ENCODE measurements around the gene CAPS. TPM values are rescaled to one million over a fixed set of nuclear protein-coding genes. Genes with fewer than 3 reads are reported as not detected.

Gene CAPS
- total RNA-seq, 1 donor from 2014 or later, result 9.3 TPM

DNA sequence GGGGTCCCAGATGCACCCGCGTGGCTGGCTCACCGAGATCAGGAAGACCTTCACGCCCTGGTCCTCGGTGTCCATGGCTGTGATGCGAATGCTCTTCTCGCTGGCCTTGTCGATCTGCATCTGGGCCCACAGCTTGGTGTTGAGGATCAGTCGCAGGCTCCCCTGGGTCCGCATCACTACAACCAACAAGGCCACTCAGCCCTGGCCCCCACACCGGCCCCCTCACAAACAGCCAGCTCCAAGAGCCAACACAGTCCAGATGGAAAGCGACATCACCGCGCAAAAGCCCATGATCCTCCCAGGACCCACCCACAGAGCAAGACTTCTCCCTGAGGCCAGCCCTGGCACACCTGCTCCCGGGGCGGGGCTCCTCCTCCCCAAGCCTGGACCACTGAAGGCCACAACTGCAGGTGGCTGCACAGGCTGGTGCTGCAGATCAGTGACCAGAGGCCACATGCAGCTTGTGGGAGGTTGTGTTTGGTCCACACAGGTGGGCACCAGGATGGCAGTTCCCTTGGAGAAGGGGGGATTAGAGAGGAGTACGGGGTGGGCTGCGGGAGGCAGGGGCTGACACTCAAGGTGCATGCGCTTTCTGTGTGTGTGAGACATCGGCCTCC is 4.5 kb downstream of the CAPS start:
- no peak for TF ChIP-seq CTCF (IDR thresholded peaks at IDR 0.05; ENCODE audit: unreplicated experiment)
- Mint-ChIP-seq H3K27me3 (ENCODE audit: unreplicated experiment) (peaks cover 9% of the 10 kb centered on the region), H3K9me3 (ENCODE audit: unreplicated experiment) (no peaks in the 10 kb centered on the region), H3K4me1 (ENCODE audit: unreplicated experiment) (no peaks in the 10 kb centered on the region), H3K4me3 (ENCODE audit: unreplicated experiment) (no peak overlapping the region), H3K36me3 (ENCODE audit: low read depth, unreplicated experiment) (peaks cover 16% of the 10 kb centered on the region), H3K27ac (ENCODE audit: unreplicated experiment) (no peak overlapping the region)
- no peak for DNase-seq (ENCODE audit: low spot score)

GRCh38 chr19:5921516-5922160 is 7.6 kb downstream of the CAPS start:
- no peaks in the 10 kb centered on the region for H3K4me1 Mint-ChIP-seq (ENCODE audit: unreplicated experiment)
- no peak overlapping the region for H3K4me3 Mint-ChIP-seq (ENCODE audit: unreplicated experiment)
- no peak overlapping the region for H3K27ac Mint-ChIP-seq (ENCODE audit: unreplicated experiment)
- no peaks in the 10 kb centered on the region for H3K9me3 Mint-ChIP-seq (ENCODE audit: unreplicated experiment)
- peaks cover 37% of the 10 kb centered on the region for H3K36me3 Mint-ChIP-seq (ENCODE audit: low read depth, unreplicated experiment)
- no peak for DNase-seq (ENCODE audit: low spot score)
- no peak for TF ChIP-seq CTCF (IDR thresholded peaks at IDR 0.05; ENCODE audit: unreplicated experiment)
- H3K27me3 Mint-ChIP-seq (ENCODE audit: unreplicated experiment), result peaks cover 9% of the 10 kb centered on the region

- peaks cover 35% of the 10 kb centered on the region for H3K36me3 Mint-ChIP-seq (ENCODE audit: low read depth, unreplicated experiment)
- peaks cover 7% of the 10 kb centered on the region for H3K27me3 Mint-ChIP-seq (ENCODE audit: unreplicated experiment)
- H3K4me1 Mint-ChIP-seq (ENCODE audit: unreplicated experiment), result no peaks in the 10 kb centered on the region
Measured at GRCh38 chr19:5922161-5922545, 8.1 kb downstream of the CAPS start.

GRCh38 chr19:5923356-5923755 is 9.3 kb downstream of the CAPS start:
- H3K4me1 Mint-ChIP-seq (ENCODE audit: unreplicated experiment), result no peaks in the 10 kb centered on the region
- H3K36me3 Mint-ChIP-seq (ENCODE audit: low read depth, unreplicated experiment), result peaks cover 42% of the 10 kb centered on the region
- H3K4me3 Mint-ChIP-seq (ENCODE audit: unreplicated experiment), result no peak overlapping the region
- peaks cover 7% of the 10 kb centered on the region for H3K27me3 Mint-ChIP-seq (ENCODE audit: unreplicated experiment)
- no peak for DNase-seq (ENCODE audit: low spot score)
- no peak for TF ChIP-seq CTCF (IDR thresholded peaks at IDR 0.05; ENCODE audit: unreplicated experiment)
- H3K27ac Mint-ChIP-seq (ENCODE audit: unreplicated experiment), result no peak overlapping the region
- H3K9me3 Mint-ChIP-seq (ENCODE audit: unreplicated experiment), result no peaks in the 10 kb centered on the region

More at GRCh38 chr19:5922161-5922545, 8.1 kb downstream of the CAPS start:
- DNase-seq (ENCODE audit: low spot score), result no peak
- Mint-ChIP-seq H3K27ac (ENCODE audit: unreplicated experiment) (no peak overlapping the region), H3K9me3 (ENCODE audit: unreplicated experiment) (no peaks in the 10 kb centered on the region), H3K4me3 (ENCODE audit: unreplicated experiment) (no peak overlapping the region)
- TF ChIP-seq CTCF (IDR thresholded peaks at IDR 0.05; ENCODE audit: unreplicated experiment), result no peak

- H3K27ac Mint-ChIP-seq (ENCODE audit: unreplicated experiment), result no peak overlapping the region
- H3K4me1 Mint-ChIP-seq (ENCODE audit: unreplicated experiment), result no peaks in the 10 kb centered on the region
- DNase-seq (ENCODE audit: low spot score), result no peak
- no peaks in the 10 kb centered on the region for H3K9me3 Mint-ChIP-seq (ENCODE audit: unreplicated experiment)
- H3K27me3 Mint-ChIP-seq (ENCODE audit: unreplicated experiment), result peaks cover 5% of the 10 kb centered on the region
- H3K36me3 Mint-ChIP-seq (ENCODE audit: low read depth, unreplicated experiment), result peaks cover 48% of the 10 kb centered on the region
- H3K4me3 Mint-ChIP-seq (ENCODE audit: unreplicated experiment), result no peak overlapping the region
- no peak for TF ChIP-seq CTCF (IDR thresholded peaks at IDR 0.05; ENCODE audit: unreplicated experiment)
Measured at GRCh38 chr19:5925830-5926427, 11.9 kb downstream of the CAPS start.

Data from endothelial cell (in vitro differentiated cells).